Measurements from ENCODE around the gene C6orf47.

The C6orf47 gene

DNA sequence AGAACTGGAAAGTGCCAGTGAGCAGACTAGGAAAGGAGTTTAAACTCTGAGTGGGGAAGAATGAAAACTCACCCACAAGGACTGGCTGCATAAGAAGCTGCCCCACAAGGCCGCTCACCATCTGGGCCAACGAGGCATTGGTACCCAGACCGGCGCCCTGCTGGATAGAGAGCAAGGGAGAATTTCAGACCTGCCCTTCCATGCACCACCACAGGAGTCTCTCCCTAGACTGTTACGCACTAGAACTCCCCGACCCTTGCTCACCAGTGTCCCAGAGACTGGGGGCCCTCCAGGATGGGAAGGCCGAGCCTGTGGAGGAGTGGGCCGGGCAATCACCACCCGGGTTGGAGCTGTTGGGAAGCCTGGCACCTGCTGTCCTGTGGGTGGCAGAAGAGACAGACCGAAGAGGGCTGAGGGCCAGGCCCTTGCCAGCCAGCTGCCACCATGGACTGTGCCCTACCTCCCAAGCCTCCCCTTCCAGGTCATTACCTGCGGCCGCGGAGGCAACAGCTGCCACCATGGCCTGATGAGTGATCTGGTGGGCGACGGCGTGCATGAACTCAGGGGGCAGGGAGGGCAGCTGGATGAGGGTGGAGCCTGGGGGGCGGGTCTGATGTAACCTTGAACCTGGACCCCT, 16.6 kb downstream of the C6orf47 start:
- no peak for DNase-seq
- intact Hi-C loops (cut with DNase I), result no loop called here

DNA sequence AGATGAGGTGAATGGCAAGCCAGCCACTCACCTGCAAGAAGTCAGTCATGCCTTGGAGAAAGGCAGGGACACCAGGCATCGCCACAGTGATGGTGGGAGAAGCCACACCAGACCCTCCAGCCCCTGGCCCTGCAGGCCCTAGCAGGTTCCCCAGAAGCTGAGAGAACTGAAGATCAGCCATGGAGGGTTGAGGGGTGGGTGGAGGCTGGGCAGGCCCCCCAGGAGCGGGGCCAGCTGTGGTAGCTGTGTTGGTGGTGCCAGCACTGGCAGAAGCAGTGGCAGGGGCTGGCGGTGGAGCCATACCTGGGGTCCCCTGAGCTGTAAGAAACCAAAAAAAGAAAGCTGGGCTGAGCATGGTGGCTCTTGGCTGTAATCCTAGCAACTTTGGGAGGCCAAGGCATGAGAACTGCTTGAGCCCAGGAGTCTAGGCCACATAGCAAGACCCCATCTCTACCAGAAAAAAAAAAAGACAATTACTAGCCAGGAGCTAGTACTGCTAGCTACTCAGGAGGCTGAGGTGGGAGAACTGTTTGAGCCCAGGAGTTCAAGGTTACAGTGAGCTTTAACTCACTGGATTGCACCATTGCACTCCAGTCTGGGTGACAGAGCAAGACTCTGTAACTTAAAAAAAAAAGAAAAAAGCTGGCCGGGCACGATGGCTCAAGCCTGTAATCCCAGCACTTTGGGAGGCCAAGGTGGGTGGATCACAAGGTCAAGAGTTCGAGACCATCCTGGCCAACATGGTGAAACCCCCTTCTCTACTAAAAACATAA, 17.6 kb downstream of the C6orf47 start:
- intact Hi-C loops (cut with DNase I), result no loop called here
- DNase-seq, result no peak

- intact Hi-C loops (cut with DNase I), result no loop called here
- DNase-seq, result peak in 7 of 42 donors; percentile 26 to 68 (median 47)
Observed at GRCh38 chr6:31641370-31641769, 19.2 kb downstream of the C6orf47 start.

GRCh38 chr6:31640612-31641011, 20.0 kb downstream of the C6orf47 start:
- no peak for DNase-seq
- intact Hi-C loops (cut with DNase I), result no loop called here

DNA sequence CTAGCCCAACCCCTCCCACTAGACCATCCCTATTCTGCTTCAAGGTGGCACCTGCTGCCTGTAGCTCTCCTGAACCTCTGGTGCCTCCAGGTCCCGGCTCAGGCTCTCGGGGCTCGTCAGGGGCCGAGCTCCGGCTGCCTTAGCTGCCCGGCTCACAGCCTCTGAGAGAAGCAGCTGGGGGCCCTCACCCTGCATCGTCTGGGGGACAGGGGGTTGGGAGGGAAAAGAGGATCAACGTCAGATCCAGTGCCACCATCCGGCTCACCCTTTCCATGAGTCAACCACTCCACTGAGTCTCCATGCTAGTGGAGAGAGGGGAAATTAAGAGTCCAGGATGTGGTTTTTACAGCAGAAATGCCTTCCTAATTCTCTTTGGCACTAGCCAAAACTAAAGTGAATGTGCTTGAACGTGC, 21.1 kb downstream of the C6orf47 start:
- DNase-seq, result no peak
- intact Hi-C loops (cut with DNase I), result no loop called here

DNA sequence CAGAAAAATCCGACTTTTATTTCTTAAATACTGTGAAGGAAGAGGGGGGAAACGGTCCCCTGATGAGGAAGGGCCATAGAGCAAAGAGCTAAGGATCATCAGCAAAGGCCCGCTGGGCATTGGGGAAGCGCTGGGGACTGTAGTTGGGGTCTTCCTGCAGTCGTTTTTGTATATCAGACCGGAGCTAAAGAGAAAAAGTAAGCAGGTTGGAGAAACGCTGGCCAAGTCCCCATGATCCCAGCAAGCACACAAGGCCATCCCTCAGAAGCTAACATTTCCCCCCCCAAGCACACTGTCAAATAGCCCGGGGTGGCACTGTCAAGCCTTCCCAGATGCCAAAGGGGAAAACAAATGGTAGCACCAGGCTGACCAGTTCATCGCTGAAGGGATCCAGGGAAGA, 21.5 kb downstream of the C6orf47 start:
- intact Hi-C loops (cut with DNase I), result no loop called here
- no peak for DNase-seq

DNA sequence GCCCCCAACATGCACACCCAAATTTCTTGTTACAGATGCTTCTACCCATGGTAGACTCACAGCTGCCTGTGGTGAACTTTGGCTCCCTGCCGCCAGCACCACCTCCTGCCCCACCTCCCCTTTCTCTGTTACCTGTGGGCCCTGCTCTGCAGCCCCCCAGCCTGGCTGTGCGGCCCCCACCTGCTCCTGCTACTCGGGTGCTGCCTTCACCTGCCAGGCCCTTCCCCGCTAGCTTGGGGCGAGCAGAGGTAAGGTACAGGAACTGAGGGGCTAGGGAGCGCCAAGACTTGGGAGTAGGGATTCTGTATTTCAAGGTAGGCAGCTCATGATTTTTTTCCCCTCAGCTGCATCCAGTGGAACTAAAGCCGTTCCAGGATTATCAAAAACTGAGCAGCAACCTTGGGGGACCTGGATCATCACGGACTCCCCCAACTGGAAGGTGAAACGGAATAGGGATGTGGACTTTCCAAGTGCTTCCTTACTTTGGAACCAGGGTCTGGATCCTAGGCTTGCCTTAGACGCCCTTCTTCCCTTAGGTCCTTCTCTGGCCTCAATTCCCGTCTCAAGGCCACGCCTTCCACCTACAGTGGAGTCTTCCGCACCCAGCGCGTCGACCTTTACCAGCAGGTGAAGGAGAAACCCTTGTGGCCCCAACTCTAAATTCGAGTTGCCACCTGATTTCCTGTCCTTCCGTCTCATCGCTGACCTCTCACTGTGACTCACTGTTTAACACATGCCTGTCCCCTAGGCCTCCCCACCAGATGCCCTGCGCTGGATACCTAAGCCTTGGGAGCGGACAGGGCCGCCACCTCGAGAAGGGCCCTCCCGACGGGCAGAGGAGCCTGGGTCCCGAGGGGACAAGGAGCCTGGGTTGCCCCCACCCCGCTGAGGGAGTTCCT, 23.6 kb downstream of the C6orf47 start:
- no peak for DNase-seq
- intact Hi-C loops (cut with DNase I), result no loop called here

- intact Hi-C loops (cut with DNase I), result no loop called here
- DNase-seq, result no peak
Observed at GRCh38 chr6:31634969-31635575, 25.5 kb downstream of the C6orf47 start.

DNA sequence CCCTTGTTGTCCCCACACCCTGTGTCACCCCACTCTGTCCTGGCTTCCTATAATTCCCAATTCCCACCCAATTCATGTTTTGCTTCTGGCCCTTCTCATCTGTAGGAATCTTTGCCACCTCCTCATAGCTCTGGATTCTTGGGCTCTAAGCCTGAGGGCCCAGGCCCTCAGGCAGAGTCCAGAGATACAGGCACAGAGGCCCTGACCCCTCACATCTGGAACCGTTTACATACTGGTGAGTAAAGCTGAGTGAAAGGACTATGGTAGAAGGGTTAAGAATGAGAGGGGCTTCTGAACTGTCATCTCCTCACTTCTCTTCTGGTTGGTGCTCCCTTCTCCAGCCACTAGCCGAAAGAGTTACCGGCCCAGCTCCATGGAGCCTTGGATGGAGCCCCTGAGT, 26.4 kb downstream of the C6orf47 start:
- DNase-seq, result no peak
- intact Hi-C loops (cut with DNase I), result no loop called here

DNA sequence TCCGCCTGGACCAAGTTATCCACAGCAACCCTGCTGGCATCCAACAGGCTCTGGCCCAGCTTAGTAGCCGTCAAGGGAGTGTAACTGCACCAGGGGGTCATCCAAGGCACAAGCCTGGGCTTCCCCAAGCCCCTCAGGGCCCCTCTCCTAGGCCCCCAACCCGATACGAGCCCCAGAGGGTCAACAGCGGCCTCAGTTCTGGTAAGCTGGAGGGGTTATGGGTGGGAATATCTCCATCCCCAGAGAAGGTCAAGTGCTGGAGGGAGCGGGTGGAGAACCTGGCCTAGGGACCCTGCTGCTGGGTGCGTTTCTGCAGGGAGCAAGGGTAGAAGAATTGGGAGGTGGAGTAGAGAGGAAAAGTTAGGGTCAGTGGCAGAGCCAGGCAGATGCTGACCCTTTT, 27.1 kb downstream of the C6orf47 start:
- intact Hi-C loops (cut with DNase I), result no loop called here
- no peak for DNase-seq

GRCh38 chr6:31632279-31632946, 28.2 kb downstream of the C6orf47 start:
- DNase-seq, result no peak
- intact Hi-C loops (cut with DNase I), result no loop called here

- intact Hi-C loops (cut with DNase I), result no loop called here
- DNase-seq, result no peak
Observed at GRCh38 chr6:31631681-31632278, 28.8 kb downstream of the C6orf47 start.

GRCh38 chr6:31631209-31631608, 29.4 kb downstream of the C6orf47 start:
- DNase-seq, result no peak
- intact Hi-C loops (cut with DNase I), result no loop called here

DNA sequence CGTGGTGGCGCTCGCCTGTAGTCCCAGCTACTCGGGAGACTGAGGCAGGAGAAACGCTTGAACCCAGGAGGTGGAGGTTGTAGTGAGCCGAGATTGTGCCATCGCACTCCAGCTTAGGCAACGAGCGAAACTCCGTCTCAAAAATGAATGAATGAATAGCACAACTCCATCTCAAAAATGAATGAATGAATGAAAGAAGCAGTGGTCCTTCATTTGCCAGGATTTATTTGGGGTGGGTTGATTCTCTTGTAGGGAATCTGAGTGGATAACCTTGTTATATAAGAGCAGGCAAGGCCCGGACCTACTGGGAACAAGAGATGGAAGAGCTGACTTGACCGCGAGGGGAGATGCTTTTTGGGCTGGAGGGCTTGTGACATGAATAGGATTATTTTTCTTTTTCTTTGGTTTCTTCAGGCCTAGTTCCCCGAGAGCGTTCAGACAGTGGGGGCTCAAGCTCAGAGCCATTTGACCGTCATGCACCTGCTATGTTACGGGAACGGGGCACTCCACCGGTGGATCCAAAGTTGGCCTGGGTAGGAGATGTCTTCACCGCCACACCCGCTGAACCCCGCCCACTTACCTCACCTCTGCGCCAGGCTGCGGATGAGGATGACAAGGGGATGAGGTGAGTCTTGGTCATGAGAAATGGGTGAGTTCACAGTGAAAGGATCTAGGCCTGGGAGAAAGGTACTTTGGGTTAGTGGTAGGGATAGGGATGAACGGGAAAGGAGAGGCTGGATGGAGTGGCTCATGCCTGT, 30.2 kb downstream of the C6orf47 start:
- intact Hi-C loops (cut with DNase I), result no loop called here
- DNase-seq, result no peak

- intact Hi-C loops (cut with DNase I), result no loop called here
- no peak for DNase-seq
Observed at GRCh38 chr6:31629014-31629413, 31.6 kb downstream of the C6orf47 start.

- intact Hi-C loops (cut with DNase I), result no loop called here
- no peak for DNase-seq
Observed at GRCh38 chr6:31627690-31628287, 32.8 kb downstream of the C6orf47 start.

DNA sequence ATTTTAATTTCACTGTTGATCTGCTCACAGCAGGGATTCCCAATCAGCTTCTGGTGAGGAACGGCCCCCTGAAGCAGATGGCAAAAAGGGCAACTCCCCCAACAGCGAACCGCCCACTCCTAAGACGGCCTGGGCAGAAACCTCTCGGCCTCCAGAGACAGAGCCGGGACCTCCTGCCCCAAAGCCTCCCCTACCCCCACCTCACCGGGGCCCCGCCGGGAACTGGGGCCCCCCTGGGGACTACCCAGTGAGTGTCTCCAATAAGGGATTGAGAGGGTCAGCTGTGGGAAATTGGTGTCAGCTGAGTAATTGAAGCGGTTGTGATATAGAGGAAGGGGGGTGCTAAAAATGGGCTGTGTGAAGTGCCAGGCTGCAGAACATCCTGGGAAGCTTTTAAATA, 33.6 kb downstream of the C6orf47 start:
- intact Hi-C loops (cut with DNase I), result no loop called here
- no peak for DNase-seq

Data from head of caudate nucleus (tissue), 42 donors.